Mesodermal cell (in vitro differentiated cells): ENCODE data around the gene EEF2KMT.
A peak's percentile ranks its signal among the peaks of the same experiment; 100 is the strongest.
"Not testable (repeated sequence)": the region's sequence is repeated elsewhere in the genome, so short reads cannot be mapped to it uniquely, and the experiment has no call there.

Source experiments
- H3K27ac ChIP-seq: 2 replicates; pipeline ENCODE4 v1.7.0; 2013; ENCODE audit warnings: mild to moderate bottlenecking, low read depth, low read length, moderate library complexity; ENCODE audit not compliant: severe bottlenecking
- H3K36me3 ChIP-seq: 2 replicates; pipeline ENCODE4 v1.7.1; 2013; ENCODE audit warnings: mild to moderate bottlenecking, low read length, moderate library complexity; ENCODE audit not compliant: control insufficient read depth, insufficient read depth
- H3K4me1 ChIP-seq: one replicate; pipeline ENCODE4 v1.7.1; 2013; ENCODE audit warnings: mild to moderate bottlenecking, low read length; ENCODE audit not compliant: insufficient read depth, control insufficient read depth, poor library complexity, severe bottlenecking
- H3K4me3 ChIP-seq: 2 replicates; pipeline ENCODE4 v1.7.0; 2013; ENCODE audit warnings: low read length, control low read depth, mild to moderate bottlenecking; ENCODE audit not compliant: insufficient read depth, poor library complexity, severe bottlenecking; ENCODE audit errors: extremely low read depth
- H3K9me3 ChIP-seq: 2 replicates; pipeline ENCODE4 v1.7.1; 2013; ENCODE audit warnings: mild to moderate bottlenecking, low read length, moderate library complexity; ENCODE audit not compliant: control insufficient read depth
- WGBS, 2 experiments: methylation state at CpG; one replicate each; pipeline ENCODE4 v1.1.5; 2013; ENCODE audit warnings: missing lambda C conversion rate in 2 of 2; ENCODE audit not compliant: insufficient coverage in 2 of 2; 5-methylcytosine and 5-hydroxymethylcytosine counted together

EEF2KMT gene

GRCh38 chr16:5078626-5079025, 19.0 kb downstream of the EEF2KMT start:
- Histone ChIP-seq H3K27ac (no peak overlapping the region), H3K4me1 (no peaks in the 10 kb centered on the region), H3K4me3 (no peak overlapping the region), H3K9me3 (no peaks in the 10 kb centered on the region), H3K36me3 (peaks cover 40% of the 10 kb centered on the region)
- WGBS, 2 experiments, result 91 to 96% methylated on average over 5 to 14 of the region's 17 CpGs

DNA sequence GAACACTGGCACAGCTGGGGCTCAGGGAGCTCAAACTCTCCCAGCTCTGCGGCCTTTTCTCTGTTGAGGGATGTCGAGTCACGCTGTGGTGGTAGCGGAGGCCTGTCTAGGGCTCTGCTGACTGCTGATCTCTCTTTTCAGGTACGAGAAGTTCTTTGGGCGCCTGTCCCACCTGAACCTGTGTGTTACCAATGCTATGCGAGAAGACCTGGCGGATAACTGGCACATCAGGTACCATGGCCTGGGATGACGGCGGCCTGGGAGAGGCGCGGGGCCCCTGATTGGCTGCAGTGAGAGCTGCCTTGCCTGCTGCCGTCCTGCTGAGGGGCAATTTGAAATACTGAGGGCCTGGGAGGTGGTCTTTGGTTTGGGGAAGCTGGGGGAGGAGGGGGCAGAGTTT, 20.3 kb downstream of the EEF2KMT start:
- no peaks in the 10 kb centered on the region for H3K9me3 ChIP-seq
- 95 to 96% methylated on average over 10 to 13 of the region's 13 CpGs for WGBS, 2 experiments
- H3K27ac ChIP-seq, result no peak overlapping the region
- H3K36me3 ChIP-seq, result peaks cover 40% of the 10 kb centered on the region
- H3K4me1 ChIP-seq, result no peaks in the 10 kb centered on the region
- no peak overlapping the region for H3K4me3 ChIP-seq

DNA sequence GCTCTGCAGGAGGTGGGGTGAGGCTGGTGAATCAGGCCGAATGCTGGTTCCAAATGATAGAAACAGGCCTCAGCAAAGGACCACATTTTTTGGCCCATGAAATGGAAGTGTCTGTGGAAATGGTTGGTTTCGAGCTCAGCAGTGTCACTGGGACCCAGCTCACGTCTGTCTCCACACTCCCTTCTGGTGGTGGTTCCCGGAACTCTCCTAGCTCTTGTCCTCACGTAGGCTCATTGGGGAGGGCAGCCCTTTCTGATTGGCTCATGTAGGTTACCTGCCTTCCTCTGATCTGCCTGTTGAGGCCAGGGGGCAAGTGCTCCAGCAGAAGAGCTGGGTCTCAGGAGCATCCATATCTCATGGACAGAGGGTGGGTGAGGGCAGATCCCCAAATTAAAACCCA, 22.0 kb downstream of the EEF2KMT start:
- Histone ChIP-seq H3K9me3 (no peaks in the 10 kb centered on the region), H3K4me3 (no peak overlapping the region), H3K27ac (no peak overlapping the region), H3K36me3 (peaks cover 38% of the 10 kb centered on the region), H3K4me1 (no peaks in the 10 kb centered on the region)
- 85 to 94% methylated on average over 4 to 5 of the region's 5 CpGs for WGBS, 2 experiments

DNA sequence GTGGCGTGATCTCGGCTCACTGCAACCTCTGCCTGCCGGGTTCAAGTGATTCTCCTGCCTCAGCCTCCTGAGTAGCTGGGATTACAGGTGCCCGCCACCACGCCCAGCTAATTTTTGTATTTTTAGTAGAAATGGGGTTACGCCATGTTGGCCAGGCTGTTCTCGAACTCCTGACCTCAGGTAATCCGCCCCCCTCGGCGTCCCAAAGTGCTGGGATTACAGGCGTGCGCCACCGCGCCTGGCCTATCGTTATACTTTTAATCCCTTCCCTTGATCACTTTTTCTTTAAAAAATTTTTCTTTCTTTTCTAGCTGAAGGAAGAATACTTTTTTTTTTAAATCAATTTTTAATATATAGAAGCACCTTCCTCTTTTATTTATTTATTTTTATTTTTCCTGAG, 23.8 kb downstream of the EEF2KMT start:
- not testable (repeated sequence) for H3K4me3 ChIP-seq, H3K27ac ChIP-seq, H3K9me3 ChIP-seq, H3K4me1 ChIP-seq
- WGBS, 2 experiments, result 92% methylated on average over 10 to 12 of the region's 15 CpGs
- H3K36me3 ChIP-seq, result peaks cover 33% of the 10 kb centered on the region

DNA sequence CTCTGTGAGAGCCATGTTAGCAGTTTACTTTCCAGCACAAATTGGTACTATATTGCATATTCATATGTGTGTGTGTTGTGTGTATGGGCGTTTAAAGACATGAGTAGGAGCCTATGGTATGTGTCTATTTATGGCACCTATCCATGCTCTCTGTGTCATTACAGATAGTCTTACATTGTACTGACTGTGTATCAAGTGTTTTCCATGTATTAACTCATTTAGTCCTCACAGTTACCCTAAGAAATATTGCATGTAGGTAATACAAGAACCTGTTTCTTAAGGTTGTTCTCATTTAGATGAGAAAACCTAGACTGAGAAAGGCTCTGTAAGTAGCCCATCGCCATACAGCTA, 24.3 kb downstream of the EEF2KMT start:
- H3K36me3 ChIP-seq, result peaks cover 33% of the 10 kb centered on the region
- H3K27ac ChIP-seq, result no peak overlapping the region
- WGBS, 2 experiments, result 100% methylated on average over 1 to 2 of the region's 2 CpGs
- H3K4me3 ChIP-seq, result no peak overlapping the region
- no peaks in the 10 kb centered on the region for H3K4me1 ChIP-seq
- no peaks in the 10 kb centered on the region for H3K9me3 ChIP-seq

- 69 to 79% methylated on average over 9 to 11 of the region's 12 CpGs for WGBS, 2 experiments
- no peaks in the 10 kb centered on the region for H3K4me1 ChIP-seq
- no peaks in the 10 kb centered on the region for H3K9me3 ChIP-seq
- peak overlapping the region; percentile 62 for H3K4me3 ChIP-seq
- H3K27ac ChIP-seq, result peak overlapping the region; percentile 81
- peaks cover 30% of the 10 kb centered on the region for H3K36me3 ChIP-seq
Observed at GRCh38 chr16:5072334-5073278, 25.0 kb downstream of the EEF2KMT start.

- peak within 1 kb of the TSS; percentile 81 for H3K27ac ChIP-seq
- no peaks in the 10 kb centered on the region for H3K9me3 ChIP-seq
- H3K4me3 ChIP-seq, result peak within 1 kb of the TSS; percentile 62
- no peaks in the 10 kb centered on the region for H3K4me1 ChIP-seq
- peaks cover 23% of the 10 kb centered on the region for H3K36me3 ChIP-seq
- 1 to 3% methylated on average over 47 to 49 of the region's 53 CpGs for WGBS, 2 experiments
Observed at GRCh38 chr16:5071681-5072333, 25.8 kb downstream of the EEF2KMT start, which contains the start of gene ALG1. Gene ALG1, plus strand, starts transcription at chr16:5071843. Its CDS starts 7 bp downstream, at chr16:5071850.

- H3K27ac ChIP-seq, result peak overlapping the region; percentile 81
- H3K36me3 ChIP-seq, result peaks cover 19% of the 10 kb centered on the region
- no peaks in the 10 kb centered on the region for H3K4me1 ChIP-seq
- H3K9me3 ChIP-seq, result no peaks in the 10 kb centered on the region
- peak overlapping the region; percentile 62 for H3K4me3 ChIP-seq
- no CpG with 5 or more reads among the region's 7 CpGs for WGBS, 2 experiments
Observed at GRCh38 chr16:5071341-5071680, 26.3 kb downstream of the EEF2KMT start.

GRCh38 chr16:5070431-5071186, 27.0 kb downstream of the EEF2KMT start:
- 76 to 95% methylated on average over 5 to 11 of the region's 15 CpGs for WGBS, 2 experiments
- Histone ChIP-seq H3K4me1 (no peaks in the 10 kb centered on the region), H3K27ac (no peak overlapping the region), H3K36me3 (peaks cover 12% of the 10 kb centered on the region), H3K4me3 (no peak overlapping the region), H3K9me3 (no peaks in the 10 kb centered on the region)

DNA sequence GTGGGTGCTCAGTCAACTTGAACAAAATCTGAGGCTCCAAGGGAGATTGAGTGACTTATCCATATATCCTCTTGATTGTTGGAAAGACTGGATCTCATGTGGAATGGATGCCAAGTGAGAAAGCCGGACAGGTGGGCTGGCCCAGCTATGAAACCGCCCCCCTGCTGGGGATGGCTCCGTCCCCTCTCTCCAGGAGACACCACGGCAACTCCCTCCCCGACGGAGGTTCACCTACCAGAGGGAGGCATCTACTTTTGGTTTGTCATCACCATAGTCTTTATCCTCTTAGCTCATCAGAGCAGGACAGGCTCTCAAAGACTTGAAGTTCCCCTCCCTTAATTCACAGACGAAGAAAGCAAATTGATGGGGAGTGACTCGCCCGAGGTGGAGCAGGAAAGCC, 27.7 kb downstream of the EEF2KMT start:
- Histone ChIP-seq H3K9me3 (no peaks in the 10 kb centered on the region), H3K4me1 (no peaks in the 10 kb centered on the region), H3K36me3 (peaks cover 5% of the 10 kb centered on the region), H3K27ac (no peak overlapping the region), H3K4me3 (no peak overlapping the region)
- WGBS, 2 experiments, result 89 to 92% methylated on average over 6 to 9 of the region's 9 CpGs
